ENCODE measurements around the gene CTDSPL2.
"Not testable (repeated sequence)": the region's sequence is repeated elsewhere in the genome, so short reads cannot be mapped to it uniquely, and the experiment has no call there.

The CTDSPL2 gene

GRCh38 chr15:44485880-44486279 is 58.5 kb downstream of the CTDSPL2 start:
- DNase-seq (ENCODE audit: low read depth), result no peak

DNA sequence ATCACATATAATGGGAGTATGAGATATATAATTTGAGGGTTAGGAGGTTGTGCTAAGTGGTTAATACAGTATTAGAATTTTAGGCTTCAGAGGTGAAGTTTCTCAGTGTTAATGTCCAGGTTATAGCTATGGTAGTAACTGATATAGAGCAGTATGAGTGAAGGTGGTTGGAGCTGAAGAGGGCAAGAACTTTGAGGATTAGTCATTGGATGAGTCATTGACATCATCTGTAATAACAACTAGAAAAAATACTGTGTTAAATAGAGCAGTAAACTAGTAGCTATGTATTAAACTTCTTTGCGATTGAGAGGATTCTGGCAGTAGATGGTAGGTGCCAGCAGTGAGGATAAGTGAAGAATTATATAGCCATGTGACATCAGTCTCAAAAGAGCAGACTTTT is 62.0 kb downstream of the CTDSPL2 start:
- DNase-seq (ENCODE audit: low read depth), result no peak

DNA sequence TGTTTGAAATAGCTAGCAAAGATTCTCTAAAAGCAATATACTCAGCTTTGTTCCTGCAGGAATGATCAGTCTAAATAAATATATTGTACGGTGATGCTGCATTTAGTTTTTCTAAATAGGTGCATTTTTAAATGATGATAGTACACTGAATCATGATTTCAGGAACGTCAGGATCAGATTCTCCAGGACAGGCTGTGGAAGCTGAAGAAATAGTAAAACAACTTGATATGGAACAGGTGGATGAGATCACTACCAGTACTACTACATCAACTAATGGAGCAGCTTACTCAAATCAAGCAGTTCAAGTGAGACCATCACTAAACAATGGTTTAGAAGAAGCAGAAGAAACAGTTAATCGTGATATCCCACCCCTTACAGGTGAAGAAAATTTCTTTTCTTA is 63.2 kb downstream of the CTDSPL2 start:
- no peak for DNase-seq (ENCODE audit: low read depth)

GRCh38 chr15:44492040-44492439 is 64.6 kb downstream of the CTDSPL2 start:
- DNase-seq (ENCODE audit: low read depth), result no peak

DNA sequence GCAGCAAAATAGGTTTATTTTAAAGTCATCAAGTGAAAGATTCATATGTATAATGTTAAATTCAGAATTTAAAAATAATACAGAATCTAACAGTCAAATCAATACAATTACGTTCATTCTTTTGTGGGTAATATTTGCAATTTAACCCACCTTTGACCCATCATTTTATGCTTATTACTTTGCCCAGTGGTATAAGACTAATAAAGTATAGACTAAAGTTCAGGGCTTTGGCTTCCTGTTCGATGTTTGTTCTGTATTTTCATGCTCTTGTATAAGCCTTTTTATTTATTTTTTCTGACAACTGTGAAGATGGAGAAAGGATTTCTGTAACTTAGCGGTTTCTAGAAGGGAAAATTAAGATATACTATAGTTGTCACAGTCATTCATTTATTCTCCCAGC is 65.2 kb downstream of the CTDSPL2 start:
- DNase-seq (ENCODE audit: low read depth), result no peak

DNA sequence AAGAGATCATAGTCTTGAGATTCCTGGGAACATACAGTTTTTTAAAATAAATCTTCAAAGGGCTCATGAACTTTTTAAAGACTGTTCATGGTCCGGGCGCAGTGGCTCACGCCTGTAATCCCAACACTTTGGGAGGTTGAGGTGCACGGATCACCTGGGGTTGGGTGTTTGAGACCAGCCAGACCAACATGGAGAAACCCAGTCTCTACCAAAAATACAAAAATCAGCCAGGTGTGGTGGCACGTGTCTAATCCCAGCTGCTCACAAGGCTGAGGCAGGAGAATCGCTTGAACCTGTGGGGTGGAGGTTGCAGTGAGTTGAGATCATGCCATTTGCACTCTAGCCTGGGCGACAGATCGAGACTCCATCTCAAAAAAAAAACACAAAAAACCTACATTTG is 68.1 kb downstream of the CTDSPL2 start:
- no peak for DNase-seq (ENCODE audit: low read depth)

GRCh38 chr15:44500555-44500954 is 73.1 kb downstream of the CTDSPL2 start:
- no peak for DNase-seq (ENCODE audit: low read depth)

- DNase-seq (ENCODE audit: low read depth), result no peak
Observed at GRCh38 chr15:44501768-44502366, 74.4 kb downstream of the CTDSPL2 start.

DNA sequence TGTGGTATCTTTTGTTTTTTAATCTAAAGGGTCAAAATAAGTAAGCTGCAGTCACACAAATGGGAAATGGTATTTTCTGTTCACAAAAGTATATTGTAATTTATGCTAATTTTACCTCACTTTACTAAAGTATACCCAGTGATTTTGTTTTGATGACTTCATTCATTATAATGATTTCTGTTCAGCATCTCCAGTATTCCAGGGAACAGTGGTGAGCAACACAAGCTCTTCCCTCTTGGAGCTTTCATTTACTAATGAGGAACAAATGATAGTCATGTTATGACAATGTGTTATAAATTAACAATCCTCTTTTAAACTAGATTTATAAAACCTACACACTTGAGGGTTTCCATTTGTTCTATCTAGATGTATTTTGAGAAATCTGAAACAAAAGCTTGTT is 89.0 kb downstream of the CTDSPL2 start:
- DNase-seq (ENCODE audit: low read depth), result no peak

GRCh38 chr15:44519537-44519936 is 92.1 kb downstream of the CTDSPL2 start:
- no peak for DNase-seq (ENCODE audit: low read depth)

- DNase-seq (ENCODE audit: low read depth), result no peak
Observed at GRCh38 chr15:44525018-44525417, 97.6 kb downstream of the CTDSPL2 start.

DNA sequence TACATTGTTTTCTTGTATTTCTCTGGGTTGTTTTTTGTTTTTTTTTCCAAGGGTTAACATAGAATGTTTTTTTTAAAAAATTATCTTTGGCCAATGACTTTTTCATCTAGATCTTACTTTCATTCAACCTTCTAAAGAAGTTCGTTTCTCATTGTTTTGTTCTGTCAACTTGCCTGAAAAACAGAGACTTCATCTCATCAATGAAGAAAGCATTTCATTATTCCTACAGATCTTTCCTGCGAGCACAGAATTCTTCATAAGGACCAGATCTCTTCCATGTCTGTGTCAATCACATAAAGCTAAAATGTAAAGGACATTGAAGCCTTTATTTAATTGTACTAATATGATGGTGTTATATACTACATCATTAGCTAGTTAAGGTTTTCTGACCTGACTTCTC is 99.8 kb downstream of the CTDSPL2 start:
- no peak for DNase-seq (ENCODE audit: low read depth)

DNA sequence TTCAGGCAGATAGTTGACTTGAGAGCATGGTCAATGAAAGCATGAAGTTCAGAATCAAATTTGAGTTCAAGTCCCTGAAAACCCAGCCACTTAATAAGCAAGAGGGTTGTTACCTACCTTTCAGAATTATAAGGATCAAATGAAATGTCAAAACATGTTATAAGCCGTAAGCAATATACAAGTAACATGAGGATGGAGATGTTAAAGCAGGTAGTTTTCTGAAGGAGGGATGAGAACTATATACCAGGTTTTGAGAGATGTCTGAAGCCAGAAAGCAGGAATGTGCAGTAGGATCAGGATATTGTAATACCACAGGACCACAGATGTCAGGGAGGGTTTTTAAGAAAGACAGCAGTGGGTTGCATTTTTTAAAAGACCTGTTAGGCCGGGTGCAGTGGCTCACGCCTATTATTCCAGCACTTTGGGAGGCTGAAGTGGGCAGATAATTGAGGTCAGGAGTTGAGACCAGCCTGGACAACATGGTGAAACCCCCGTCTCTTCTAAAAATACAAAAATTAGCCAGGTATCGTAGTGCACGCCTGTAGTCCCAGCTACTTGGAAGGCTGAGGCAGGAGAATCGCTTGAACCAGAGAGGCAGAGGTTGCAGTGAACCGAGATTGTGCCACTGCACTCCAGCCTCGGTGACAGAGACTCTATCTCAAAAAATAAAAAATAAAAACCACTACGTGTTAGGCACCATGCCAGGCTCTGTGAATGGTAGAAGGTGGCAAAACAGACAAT is 102.6 kb downstream of the CTDSPL2 start:
- DNase-seq (ENCODE audit: low read depth), result no peak

DNA sequence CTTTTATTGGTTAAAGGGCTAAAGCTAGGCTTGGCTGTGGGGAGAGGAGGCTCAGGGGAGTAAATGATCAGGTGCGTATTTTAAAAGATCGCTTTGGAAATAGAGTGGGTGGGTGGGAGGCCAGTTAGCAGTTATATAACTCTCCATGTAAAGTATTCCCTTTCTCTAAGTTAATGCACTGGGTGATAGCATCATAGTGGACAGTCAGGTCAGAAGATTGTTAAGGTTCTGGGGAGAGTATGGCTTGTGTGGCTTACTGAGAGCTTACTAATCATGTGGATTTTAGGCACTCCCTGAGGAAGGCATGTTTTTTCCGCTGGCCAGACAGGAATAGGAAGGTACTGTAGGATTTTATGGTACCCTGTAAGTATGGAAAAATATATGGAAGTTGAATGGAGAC is 103.2 kb downstream of the CTDSPL2 start:
- no peak for DNase-seq (ENCODE audit: low read depth)

- not testable (repeated sequence) for DNase-seq (ENCODE audit: low read depth)
Observed at GRCh38 chr15:44532275-44532674, 104.8 kb downstream of the CTDSPL2 start.

DNA sequence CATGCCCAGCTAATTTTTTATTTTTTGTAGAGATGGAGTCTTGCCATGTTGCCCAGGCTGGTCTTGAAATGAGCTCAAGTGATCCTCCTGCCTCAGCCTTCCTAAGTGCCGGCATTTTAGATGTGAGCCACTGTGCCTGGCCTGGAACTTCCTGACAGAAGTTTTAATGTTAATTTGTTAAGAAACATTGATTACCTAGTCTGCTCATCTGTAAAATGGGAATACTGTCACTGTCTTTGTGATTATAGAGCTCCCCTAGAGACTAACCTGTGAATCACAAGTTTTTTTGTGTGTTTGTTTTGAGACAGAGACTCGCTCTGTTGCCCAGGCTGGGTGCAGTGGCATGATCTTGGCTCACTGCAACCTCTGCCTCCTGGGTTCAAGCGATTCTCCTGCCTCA is 105.3 kb downstream of the CTDSPL2 start:
- DNase-seq (ENCODE audit: low read depth), result no peak

- DNase-seq (ENCODE audit: low read depth), result no peak
Observed at GRCh38 chr15:44535092-44535491, 107.7 kb downstream of the CTDSPL2 start.

- DNase-seq (ENCODE audit: low read depth), result no peak
Observed at GRCh38 chr15:44535523-44536301, 108.3 kb downstream of the CTDSPL2 start.

DNA sequence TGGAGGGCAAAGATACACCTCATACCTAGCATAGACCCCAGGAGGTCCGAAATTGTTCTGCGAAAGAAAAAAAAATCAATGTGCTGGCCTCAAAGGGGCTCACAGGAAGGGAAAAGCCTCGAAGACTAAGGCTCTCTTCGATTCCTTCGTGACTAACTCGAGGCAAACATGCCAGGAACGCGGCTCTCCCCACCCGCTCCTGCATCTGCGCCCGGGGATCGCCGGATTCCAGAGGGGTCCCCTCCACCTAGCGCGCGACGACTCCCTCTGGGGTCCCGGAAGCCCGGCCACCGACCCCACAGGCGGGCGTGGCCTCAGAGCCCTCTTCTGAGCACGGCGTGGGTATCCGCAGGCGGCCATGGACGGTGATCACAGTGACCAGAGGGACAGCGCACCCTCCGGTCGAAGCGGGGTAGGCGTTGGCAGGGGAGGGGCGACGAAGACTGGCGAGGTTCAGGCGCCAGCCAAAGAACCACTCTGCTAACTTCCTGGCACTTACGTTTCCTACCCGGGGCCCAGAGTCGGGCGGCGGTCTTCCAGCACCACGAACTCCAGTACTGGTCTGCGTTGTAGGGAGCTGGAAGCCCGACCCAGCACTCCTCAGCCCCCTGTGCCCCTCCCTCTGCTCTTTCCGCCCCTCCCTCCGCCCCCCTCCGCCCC is 109.0 kb downstream of the CTDSPL2 start:
- DNase-seq (ENCODE audit: low read depth), result peak; percentile 76

DNA sequence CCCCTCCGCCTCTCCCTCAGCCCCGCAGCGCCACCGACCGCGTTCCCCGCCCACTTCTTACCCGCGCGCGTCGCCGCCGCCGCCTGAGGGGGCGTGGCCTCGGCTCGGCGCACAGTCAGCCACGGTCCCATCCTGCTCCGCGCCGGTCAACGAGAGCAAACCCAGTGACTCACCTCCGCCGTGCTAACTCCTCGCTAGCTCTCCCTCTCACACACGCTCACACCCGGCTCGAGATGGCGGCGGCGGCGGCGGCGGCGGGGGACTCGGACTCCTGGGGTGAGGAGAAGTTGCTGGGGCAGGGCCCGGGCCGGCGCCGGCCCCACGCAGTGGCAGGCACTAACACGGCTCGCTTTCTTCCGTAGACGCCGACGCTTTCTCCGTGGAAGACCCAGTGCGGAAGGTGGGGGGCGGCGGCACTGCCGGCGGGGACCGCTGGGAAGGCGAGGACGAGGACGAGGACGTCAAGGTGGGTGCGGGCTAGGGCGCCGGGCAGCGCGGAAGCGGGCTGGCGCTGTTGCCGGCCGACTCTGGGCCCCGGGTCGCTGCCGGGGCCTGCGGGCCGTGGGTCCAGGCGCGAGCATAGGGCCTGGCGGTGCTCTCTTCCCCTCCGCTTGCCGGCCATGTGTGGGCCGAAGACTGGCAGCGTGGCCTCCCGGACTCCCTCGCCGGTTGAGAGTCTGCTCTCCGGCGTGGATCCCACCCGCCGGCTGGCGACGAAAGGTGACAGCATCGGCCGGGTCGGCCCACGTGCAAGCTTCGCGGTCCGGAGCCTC is 109.7 kb downstream of the CTDSPL2 start, which contains the start of gene EIF3J:
Gene EIF3J, plus strand, starts transcription at position 186 of the 773 bp plus-strand sequence. Its CDS starts 48 bp downstream, at position 234.
- peak; percentile 24 for DNase-seq (ENCODE audit: low read depth)

- no peak for DNase-seq (ENCODE audit: low read depth)
Observed at GRCh38 chr15:44537735-44538240, 110.4 kb downstream of the CTDSPL2 start.
